WERI-Rb-1 (cell line): ENCODE results near the gene ARRDC2.
"Not testable (repeated sequence)": the region's sequence is repeated elsewhere in the genome, so short reads cannot be mapped to it uniquely, and the experiment has no call there.

ENCODE experiments used
- DNase-seq: peaks from one replicate; pipeline ENCODE4 v3.0.0-alpha.2; 2020
- H3K27ac ChIP-seq: fragments of 250-450 bp; sonication (Bioruptor Pico); 2 replicates; pipeline ENCODE4 v1.5.1; 2020; ENCODE audit warnings: mild to moderate bottlenecking, moderate library complexity
- H3K27me3 ChIP-seq: fragments of 250-450 bp; sonication (Bioruptor Pico); 2 replicates; pipeline ENCODE4 v1.5.1; 2021; ENCODE audit warnings: mild to moderate bottlenecking, low read depth, moderate library complexity; ENCODE audit not compliant: insufficient read depth, severe bottlenecking
- H3K36me3 ChIP-seq: fragments of 250-450 bp; sonication (Bioruptor Pico); 2 replicates; pipeline ENCODE4 v1.5.1; 2020; ENCODE audit warnings: mild to moderate bottlenecking, moderate library complexity
- H3K4me3 ChIP-seq: 2 replicates; pipeline ENCODE4 v1.5.1; 2011; ENCODE audit warnings: low read depth, mild to moderate bottlenecking, control low read depth, low read length
- H3K9me3 ChIP-seq: fragments of 250-450 bp; sonication (Bioruptor Pico); 2 replicates; pipeline ENCODE4 v1.5.1; 2021; ENCODE audit warnings: mild to moderate bottlenecking, moderate library complexity; ENCODE audit not compliant: severe bottlenecking
- TF ChIP-seq, protein P1 (sequence below): IDR thresholded peaks from 2 replicates; pipeline ENCODE4 v1.5.1; 2011; ENCODE audit warnings: low read depth, mild to moderate bottlenecking, control low read depth, inconsistent platforms, low read length

ARRDC2 gene

DNA sequence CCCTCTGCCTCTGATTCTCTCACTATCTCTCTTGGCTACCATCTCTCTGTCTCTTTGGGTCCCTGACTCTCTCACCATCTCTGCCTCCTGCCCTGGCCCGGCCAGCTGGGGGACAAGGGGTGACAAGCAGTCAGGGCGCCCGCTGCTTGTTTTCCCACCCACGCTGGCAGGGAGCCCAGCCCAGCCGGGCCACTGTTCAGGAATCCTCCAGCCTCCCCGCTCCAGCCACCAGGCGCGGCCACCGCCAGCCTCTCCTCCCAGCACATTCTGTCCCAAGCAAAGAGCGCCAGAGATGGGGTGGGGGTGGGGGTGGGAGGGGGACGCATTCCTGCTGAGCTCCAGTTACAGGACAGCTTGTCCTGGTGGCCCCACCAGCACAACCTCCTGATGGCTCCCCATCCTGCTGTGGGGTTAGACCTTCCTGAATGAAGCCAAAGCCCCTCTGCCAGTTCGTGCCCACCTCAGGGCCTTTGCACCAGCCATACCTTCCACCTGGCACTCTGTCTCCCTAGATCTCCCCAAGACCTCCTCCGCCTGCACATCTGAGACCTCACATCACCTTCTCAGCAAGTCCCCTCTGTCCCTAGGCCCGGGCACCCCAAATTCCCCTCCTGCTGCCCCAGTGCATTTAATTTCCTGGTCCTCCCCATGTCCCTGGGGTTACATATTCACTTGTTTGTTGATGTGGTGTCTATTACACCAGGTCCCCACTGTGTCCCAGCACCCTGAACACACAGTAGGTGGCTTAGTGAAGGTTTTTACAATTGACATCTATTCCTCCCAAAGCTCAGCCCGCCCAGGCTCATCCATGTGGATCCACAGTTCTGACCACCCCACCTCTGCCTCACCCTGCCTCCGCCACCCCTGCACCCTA, 12.5 kb downstream of the ARRDC2 start:
- TF ChIP-seq, protein P1, sequence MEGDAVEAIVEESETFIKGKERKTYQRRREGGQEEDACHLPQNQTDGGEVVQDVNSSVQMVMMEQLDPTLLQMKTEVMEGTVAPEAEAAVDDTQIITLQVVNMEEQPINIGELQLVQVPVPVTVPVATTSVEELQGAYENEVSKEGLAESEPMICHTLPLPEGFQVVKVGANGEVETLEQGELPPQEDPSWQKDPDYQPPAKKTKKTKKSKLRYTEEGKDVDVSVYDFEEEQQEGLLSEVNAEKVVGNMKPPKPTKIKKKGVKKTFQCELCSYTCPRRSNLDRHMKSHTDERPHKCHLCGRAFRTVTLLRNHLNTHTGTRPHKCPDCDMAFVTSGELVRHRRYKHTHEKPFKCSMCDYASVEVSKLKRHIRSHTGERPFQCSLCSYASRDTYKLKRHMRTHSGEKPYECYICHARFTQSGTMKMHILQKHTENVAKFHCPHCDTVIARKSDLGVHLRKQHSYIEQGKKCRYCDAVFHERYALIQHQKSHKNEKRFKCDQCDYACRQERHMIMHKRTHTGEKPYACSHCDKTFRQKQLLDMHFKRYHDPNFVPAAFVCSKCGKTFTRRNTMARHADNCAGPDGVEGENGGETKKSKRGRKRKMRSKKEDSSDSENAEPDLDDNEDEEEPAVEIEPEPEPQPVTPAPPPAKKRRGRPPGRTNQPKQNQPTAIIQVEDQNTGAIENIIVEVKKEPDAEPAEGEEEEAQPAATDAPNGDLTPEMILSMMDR, result no peak
- no peaks in the 10 kb centered on the region for H3K27me3 ChIP-seq
- no peak overlapping the region for H3K4me3 ChIP-seq
- no peak for DNase-seq
- peaks cover 1% of the 10 kb centered on the region for H3K36me3 ChIP-seq
- no peaks in the 10 kb centered on the region for H3K9me3 ChIP-seq
- no peak overlapping the region for H3K27ac ChIP-seq

DNA sequence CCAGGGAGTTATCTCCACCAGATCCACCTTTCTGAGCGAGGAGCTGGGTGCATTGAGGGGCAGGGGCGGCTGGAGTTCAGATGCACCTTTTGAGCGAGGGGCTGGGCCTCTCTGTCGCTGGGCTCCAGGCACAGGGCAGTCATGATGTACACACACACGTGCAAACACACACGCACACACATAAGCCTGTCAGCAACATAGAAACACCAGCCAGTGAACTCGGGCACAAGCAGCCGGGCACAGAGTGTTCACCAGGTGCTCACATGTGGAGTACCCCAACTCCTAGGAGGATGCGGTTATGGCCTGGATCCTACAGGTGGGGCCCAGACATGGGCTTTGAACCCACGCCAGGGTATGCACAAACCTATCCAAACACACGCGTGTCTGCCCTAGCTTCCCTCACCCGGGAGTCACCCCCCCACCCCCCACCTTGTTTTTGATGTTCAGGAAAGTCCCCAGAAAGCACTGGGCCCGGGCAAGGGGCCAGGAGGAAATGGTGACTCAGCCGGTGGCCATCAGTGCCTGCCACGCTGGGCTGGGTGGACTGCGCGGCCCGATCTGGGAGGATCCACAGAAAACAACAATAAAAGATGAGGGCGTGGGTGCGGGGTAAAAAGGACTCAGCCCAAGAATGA, 13.3 kb downstream of the ARRDC2 start:
- TF ChIP-seq, protein P1, result no peak
- no peak for DNase-seq
- H3K4me3 ChIP-seq, result no peak overlapping the region

DNA sequence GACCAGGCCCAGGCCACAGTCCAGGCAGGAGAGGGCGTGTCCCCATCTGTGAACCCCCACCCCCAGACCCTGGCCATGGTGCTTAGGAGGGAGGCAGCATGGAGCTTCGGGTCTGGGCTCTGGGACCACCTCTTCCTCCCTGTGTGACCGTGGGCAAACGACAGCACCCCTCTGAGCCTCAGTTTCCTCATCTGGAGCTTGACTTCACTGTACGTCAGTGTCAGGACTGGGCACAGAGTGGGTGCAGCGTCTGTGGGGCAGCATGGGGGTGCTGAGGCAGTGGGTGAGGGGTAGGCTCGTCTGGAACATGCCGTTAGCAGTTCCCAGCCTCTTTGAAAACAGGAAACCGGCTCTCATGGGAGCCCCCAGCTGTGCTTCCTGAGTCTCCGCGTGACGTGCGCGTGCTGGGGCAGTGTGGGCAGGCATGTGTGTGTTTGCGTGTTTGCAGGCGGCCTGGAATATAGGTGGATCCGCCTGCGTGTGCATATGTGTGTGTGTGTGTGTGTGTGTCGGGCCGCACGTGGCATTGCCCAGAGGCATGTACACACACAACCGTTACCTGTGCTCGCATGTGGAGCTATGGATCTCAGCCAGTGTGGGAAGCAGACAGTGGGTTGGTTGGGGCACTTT, 15.8 kb downstream of the ARRDC2 start:
- no peak overlapping the region for H3K27ac ChIP-seq
- H3K27me3 ChIP-seq, result no peaks in the 10 kb centered on the region
- DNase-seq, result no peak
- TF ChIP-seq, protein P1, result no peak
- no peaks in the 10 kb centered on the region for H3K36me3 ChIP-seq
- no peaks in the 10 kb centered on the region for H3K9me3 ChIP-seq
- H3K4me3 ChIP-seq, result no peak overlapping the region

More for the DNA sequence above, 13.3 kb downstream of the ARRDC2 start:
- Histone ChIP-seq H3K36me3 (no peaks in the 10 kb centered on the region), H3K9me3 (no peaks in the 10 kb centered on the region), H3K27ac (no peak overlapping the region), H3K27me3 (no peaks in the 10 kb centered on the region)

DNA sequence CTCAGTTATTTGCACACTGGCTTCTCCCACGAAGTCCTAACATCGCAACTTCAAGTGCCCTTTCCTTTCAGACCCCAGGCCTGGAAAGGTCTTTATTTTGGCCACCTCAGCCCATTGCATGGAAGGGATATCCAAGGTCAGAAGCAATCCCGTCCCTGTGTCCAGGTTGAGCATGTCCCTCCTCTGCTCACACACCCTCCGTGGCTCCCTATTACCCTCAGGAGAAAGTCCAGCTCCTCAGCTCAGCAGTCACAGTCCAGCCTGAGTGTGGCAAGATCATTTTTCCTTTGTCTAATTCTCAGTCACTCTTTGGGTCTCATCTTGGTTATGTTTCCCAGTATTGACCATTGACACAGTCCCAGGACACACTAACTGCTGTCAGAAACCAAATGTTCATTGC, 19.2 kb downstream of the ARRDC2 start:
- Histone ChIP-seq H3K27ac (no peak overlapping the region), H3K4me3 (no peak overlapping the region), H3K36me3 (no peaks in the 10 kb centered on the region), H3K27me3 (no peaks in the 10 kb centered on the region), H3K9me3 (no peaks in the 10 kb centered on the region)
- DNase-seq, result no peak
- TF ChIP-seq, protein P1, result no peak

DNA sequence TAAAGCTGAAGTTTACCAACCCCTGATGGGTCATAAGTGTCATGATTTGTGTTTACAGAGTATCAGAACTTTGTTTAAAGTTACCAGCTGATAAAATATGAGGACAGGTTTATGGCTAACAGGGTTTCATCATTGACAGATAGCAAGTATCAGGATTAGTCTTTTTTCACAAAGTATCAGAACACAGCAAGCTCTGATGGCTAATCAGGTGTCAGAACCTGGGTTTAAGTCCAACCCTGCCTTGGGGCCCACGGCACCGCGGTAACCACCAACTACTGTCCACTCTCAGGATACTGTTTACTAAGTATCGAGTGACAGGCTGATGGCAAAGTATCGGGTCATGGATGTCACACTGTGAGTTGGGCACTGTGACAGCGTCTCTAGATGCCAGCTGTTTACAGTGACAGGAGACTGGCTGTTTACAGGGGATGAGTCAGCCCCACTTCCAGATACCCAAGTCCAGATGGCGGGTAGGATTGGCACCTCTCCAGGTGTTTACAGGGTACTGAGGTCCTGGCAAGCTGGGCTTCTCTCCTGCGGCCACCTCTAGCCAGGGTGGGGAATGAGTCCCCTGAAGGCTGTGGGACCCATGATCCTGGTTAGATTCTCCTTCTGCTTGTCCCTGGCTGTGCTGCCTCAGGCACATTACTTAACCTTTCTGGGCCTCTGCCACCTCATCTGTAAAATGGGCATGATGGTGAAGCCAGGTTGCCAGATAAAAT, 21.8 kb downstream of the ARRDC2 start:
- Histone ChIP-seq H3K36me3 (no peaks in the 10 kb centered on the region), H3K27ac (no peak overlapping the region), H3K9me3 (no peaks in the 10 kb centered on the region), H3K4me3 (no peak overlapping the region), H3K27me3 (no peaks in the 10 kb centered on the region)
- DNase-seq, result no peak
- TF ChIP-seq, protein P1, result no peak

DNA sequence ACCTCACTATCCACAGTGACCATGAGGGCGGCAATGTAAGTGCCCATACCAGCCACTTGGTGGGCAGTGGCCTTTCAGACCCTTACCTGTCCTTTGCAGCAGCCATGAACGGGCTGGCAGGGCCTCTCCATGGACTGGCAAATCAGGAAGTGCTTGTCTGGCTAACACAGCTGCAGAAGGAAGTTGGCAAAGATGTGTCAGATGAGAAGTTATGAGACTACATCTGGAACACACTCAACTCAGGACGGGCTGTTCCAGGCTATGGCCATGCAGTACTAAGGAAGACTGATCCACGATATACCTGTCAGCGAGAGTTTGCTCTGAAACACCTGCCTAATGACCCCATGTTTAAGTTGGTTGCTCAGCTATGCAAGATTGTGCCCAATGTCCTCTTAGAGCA, 23.4 kb downstream of the ARRDC2 start:
- not testable (repeated sequence) for H3K9me3 ChIP-seq, H3K27me3 ChIP-seq, DNase-seq, H3K36me3 ChIP-seq, H3K27ac ChIP-seq, H3K4me3 ChIP-seq

DNA sequence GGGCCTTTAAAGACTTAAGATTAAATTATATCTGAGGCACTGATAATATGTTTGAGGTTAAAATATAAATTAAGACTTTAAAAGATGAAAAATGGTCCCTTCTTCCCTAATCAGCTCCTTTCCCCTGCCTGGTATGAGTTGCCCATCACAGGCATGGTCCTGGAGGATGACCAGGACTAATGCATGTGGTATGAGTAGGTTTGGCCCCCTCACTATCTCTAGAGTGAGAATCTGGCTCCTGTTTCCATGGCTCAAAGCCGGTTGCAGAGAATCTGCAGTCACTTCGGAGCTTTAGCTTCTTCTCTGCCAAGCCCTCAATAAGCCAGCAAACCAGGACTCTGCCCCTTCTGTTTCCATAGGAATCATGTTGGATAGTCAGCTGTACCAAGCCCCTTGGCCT, 24.1 kb downstream of the ARRDC2 start:
- H3K27ac ChIP-seq, H3K9me3 ChIP-seq, H3K4me3 ChIP-seq, H3K36me3 ChIP-seq, H3K27me3 ChIP-seq, DNase-seq: not testable (repeated sequence)
